ENCODE results near the gene UTP4. TPM values are rescaled to one million over a fixed set of nuclear protein-coding genes. Genes with fewer than 3 reads are reported as not detected.

UTP4 gene
- total RNA-seq, 1 donor from 2014 or later, result 51.4 TPM

DNA sequence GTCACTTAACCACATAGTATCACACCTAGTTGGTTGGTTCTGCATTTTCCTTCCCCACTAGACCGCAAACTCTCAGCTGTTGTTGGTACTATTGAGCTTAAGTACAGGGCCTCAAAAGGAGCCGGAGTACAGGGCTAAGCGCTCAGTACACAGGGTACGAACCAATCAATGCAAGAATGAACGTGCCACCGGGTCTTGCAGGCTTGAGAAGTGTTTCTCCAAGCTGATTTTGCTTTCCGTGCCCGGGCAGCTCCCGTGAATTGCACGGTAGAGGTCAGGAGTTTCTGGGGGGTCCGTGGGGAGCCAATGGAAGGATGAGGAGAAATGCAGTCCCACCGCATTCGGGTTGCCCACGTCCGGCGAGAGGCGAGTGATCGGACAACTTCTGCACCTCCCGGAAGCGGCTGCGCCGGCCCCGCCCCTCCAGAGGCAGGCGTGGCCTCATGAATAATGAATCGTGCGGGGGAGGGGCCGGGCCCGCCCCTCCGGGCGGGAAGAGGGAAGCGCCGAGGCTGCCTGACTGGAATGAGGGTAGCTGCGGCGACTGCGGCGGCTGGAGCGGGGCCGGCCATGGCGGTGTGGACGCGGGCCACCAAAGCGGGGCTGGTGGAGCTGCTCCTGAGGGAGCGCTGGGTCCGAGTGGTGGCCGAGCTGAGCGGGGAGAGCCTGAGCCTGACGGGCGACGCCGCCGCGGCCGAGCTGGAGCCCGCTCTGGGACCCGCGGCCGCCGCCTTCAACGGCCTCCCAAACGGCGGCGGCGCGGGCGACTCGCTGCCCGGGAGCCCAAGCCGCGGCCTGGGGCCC, 54.4 kb downstream of the UTP4 start, which contains the start of gene SNTB2:
Gene SNTB2, plus strand, starts transcription at position 523 of the 804 bp plus-strand sequence. Its CDS starts 3 bp downstream, at position 526.
- peaks cover 26% of the 10 kb centered on the region for H3K4me1 Mint-ChIP-seq (ENCODE audit: low read depth)
- TF ChIP-seq, protein P1, sequence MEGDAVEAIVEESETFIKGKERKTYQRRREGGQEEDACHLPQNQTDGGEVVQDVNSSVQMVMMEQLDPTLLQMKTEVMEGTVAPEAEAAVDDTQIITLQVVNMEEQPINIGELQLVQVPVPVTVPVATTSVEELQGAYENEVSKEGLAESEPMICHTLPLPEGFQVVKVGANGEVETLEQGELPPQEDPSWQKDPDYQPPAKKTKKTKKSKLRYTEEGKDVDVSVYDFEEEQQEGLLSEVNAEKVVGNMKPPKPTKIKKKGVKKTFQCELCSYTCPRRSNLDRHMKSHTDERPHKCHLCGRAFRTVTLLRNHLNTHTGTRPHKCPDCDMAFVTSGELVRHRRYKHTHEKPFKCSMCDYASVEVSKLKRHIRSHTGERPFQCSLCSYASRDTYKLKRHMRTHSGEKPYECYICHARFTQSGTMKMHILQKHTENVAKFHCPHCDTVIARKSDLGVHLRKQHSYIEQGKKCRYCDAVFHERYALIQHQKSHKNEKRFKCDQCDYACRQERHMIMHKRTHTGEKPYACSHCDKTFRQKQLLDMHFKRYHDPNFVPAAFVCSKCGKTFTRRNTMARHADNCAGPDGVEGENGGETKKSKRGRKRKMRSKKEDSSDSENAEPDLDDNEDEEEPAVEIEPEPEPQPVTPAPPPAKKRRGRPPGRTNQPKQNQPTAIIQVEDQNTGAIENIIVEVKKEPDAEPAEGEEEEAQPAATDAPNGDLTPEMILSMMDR (IDR thresholded peaks at IDR 0.05; ENCODE audit: unreplicated experiment), result no peak
- peak; percentile 86 for DNase-seq (ENCODE audit: low spot score, unreplicated experiment)
- no peaks in the 10 kb centered on the region for H3K27me3 Mint-ChIP-seq
- H3K36me3 Mint-ChIP-seq (ENCODE audit: insufficient read depth), result peaks cover 7% of the 10 kb centered on the region
- peak within 1 kb of the TSS; percentile 98 for H3K27ac Mint-ChIP-seq
- peak within 1 kb of the TSS; percentile 98 for H3K4me3 Mint-ChIP-seq (ENCODE audit: low read depth)
- H3K9me3 Mint-ChIP-seq (ENCODE audit: low read depth), result peaks cover 5% of the 10 kb centered on the region

- TF ChIP-seq, protein P1 (IDR thresholded peaks at IDR 0.05; ENCODE audit: unreplicated experiment), result no peak
- Mint-ChIP-seq H3K9me3 (ENCODE audit: low read depth) (peaks cover 5% of the 10 kb centered on the region), H3K36me3 (ENCODE audit: insufficient read depth) (peaks cover 6% of the 10 kb centered on the region), H3K27ac (peak overlapping the region; percentile 95), H3K27me3 (no peaks in the 10 kb centered on the region), H3K4me1 (ENCODE audit: low read depth) (peaks cover 28% of the 10 kb centered on the region), H3K4me3 (ENCODE audit: low read depth) (peak overlapping the region; percentile 82)
- DNase-seq (ENCODE audit: low spot score, unreplicated experiment), result peak; percentile 34
Measured at GRCh38 chr16:69187446-69188235, 55.2 kb downstream of the UTP4 start.

GRCh38 chr16:69188236-69188549, 55.7 kb downstream of the UTP4 start:
- DNase-seq (ENCODE audit: low spot score, unreplicated experiment), result no peak
- Mint-ChIP-seq H3K4me1 (ENCODE audit: low read depth) (peaks cover 30% of the 10 kb centered on the region), H3K27ac (peak overlapping the region; percentile 95)

GRCh38 chr16:69188716-69189115, 56.3 kb downstream of the UTP4 start:
- H3K27me3 Mint-ChIP-seq, result no peaks in the 10 kb centered on the region
- peaks cover 6% of the 10 kb centered on the region for H3K36me3 Mint-ChIP-seq (ENCODE audit: insufficient read depth)
- no peak for DNase-seq (ENCODE audit: low spot score, unreplicated experiment)
- H3K27ac Mint-ChIP-seq, result no peak overlapping the region
- TF ChIP-seq, protein P1 (IDR thresholded peaks at IDR 0.05; ENCODE audit: unreplicated experiment), result no peak
- H3K9me3 Mint-ChIP-seq (ENCODE audit: low read depth), result peaks cover 5% of the 10 kb centered on the region
- peaks cover 30% of the 10 kb centered on the region for H3K4me1 Mint-ChIP-seq (ENCODE audit: low read depth)
- peak overlapping the region; percentile 82 for H3K4me3 Mint-ChIP-seq (ENCODE audit: low read depth)

More at GRCh38 chr16:69188236-69188549, 55.7 kb downstream of the UTP4 start:
- Mint-ChIP-seq H3K9me3 (ENCODE audit: low read depth) (peaks cover 5% of the 10 kb centered on the region), H3K27me3 (no peaks in the 10 kb centered on the region), H3K4me3 (ENCODE audit: low read depth) (peak overlapping the region; percentile 82), H3K36me3 (ENCODE audit: insufficient read depth) (peaks cover 6% of the 10 kb centered on the region)
- TF ChIP-seq, protein P1 (IDR thresholded peaks at IDR 0.05; ENCODE audit: unreplicated experiment), result no peak

DNA sequence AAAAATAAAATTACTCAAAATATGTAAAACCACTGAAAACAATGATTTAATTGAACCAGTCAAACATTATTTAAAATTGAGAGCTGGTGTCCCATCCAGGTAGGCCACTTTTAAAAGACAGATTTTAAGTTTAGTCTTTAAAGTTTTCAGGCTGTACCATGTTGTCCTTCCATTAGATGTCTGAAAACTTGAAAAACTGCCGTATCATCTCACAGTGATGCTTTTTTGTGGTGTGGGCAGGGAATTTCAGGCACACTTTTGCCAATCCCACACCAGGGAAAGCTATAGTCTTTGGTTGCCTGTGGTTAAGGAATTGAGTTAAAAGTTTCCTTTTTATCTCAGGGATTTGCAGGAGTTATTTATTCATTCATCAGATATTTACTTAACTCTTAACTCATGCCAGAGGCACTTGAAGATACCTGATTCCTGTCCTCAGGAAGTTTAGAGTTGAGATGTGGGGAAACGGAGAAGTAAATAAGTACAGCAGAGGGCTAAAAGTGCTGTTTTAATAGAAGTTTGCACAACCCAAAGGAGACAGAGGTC, 57.7 kb downstream of the UTP4 start:
- H3K9me3 Mint-ChIP-seq (ENCODE audit: low read depth), result peaks cover 5% of the 10 kb centered on the region
- TF ChIP-seq, protein P1 (IDR thresholded peaks at IDR 0.05; ENCODE audit: unreplicated experiment), result no peak
- H3K4me3 Mint-ChIP-seq (ENCODE audit: low read depth), result peak overlapping the region; percentile 9
- no peak overlapping the region for H3K27ac Mint-ChIP-seq
- no peaks in the 10 kb centered on the region for H3K27me3 Mint-ChIP-seq
- no peak for DNase-seq (ENCODE audit: low spot score, unreplicated experiment)
- peaks cover 6% of the 10 kb centered on the region for H3K36me3 Mint-ChIP-seq (ENCODE audit: insufficient read depth)
- peaks cover 36% of the 10 kb centered on the region for H3K4me1 Mint-ChIP-seq (ENCODE audit: low read depth)
